Tibial nerve (tissue), 4 donors: ENCODE results near the gene SMARCA1.

Experiments
- CTCF ChIP-seq, 5 experiments: fragments of 200-600 bp in 3 of 5; fragments of 450-650 bp in 2 of 5; sonication (generic) in 3 of 5; IDR thresholded peaks; one replicate each; pipeline ENCODE4 v1.5.1; 2016 to 2019; ENCODE audit warnings: antibody characterized with exemption in 5 of 5, mild to moderate bottlenecking in 3 of 5, moderate library complexity in 2 of 5
- EP300 ChIP-seq, 2 donors: sonication (generic); formaldehyde crosslinking; IDR thresholded peaks; one replicate each; pipeline ENCODE4 v1.6.1; 2017; ENCODE audit warnings: antibody characterized with exemption in 2 of 2, mild to moderate bottlenecking in 1 of 2

- TF ChIP-seq CTCF (IDR thresholded peaks at IDR 0.05) (no peak), EP300 (IDR thresholded peaks at IDR 0.05) (no peak)
Observed at GRCh38 chrX:129433461-129433860, 89.8 kb downstream of the SMARCA1 start.
